Measurements from ENCODE around the gene ANO10. TPM values are rescaled to one million over a fixed set of nuclear protein-coding genes. Genes with fewer than 3 reads are reported as not detected.
A peak's percentile ranks its signal among the peaks of the same experiment; 100 is the strongest.
"Not testable (repeated sequence)": the region's sequence is repeated elsewhere in the genome, so short reads cannot be mapped to it uniquely, and the experiment has no call there.

ANO10 gene
- total RNA-seq, 1 donor from 2014 or later, result 25.1 TPM

DNA sequence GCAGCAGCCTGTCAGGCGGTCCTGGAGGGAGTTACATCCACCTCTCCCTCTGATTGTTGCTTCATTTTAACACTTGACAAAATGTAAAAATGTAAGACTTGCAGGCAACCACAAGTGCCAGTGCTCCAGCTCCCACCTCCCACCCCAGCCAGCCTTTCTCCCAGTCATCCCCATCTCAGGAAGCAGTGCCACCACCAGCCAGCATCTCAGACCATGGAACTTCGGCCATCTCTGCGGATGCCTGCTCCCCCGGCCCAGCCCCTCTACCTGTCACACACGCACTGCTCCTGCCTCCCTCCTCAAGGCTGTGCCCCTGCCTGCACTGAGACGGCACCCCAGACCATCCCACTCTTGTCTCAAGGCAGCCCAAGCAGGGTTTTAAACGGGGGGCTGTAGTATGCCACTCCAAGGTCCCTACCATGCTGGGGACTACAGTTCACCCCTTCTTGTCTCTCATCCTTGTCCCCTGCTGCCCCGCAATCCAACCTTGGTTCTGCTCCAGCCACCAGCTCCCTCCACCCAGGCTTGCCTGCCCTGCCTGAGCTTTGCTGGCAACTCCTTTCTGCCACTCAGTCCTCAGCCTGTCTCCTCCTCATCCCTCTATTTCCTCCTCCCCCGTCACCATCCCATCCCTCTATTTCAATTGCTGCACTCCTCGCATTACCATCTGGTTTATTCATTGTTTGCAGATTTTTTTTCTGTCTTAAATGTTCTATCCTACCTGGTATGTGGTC lies 249.6 kb downstream of the ANO10 start:
- DNase-seq, result no peak

DNA sequence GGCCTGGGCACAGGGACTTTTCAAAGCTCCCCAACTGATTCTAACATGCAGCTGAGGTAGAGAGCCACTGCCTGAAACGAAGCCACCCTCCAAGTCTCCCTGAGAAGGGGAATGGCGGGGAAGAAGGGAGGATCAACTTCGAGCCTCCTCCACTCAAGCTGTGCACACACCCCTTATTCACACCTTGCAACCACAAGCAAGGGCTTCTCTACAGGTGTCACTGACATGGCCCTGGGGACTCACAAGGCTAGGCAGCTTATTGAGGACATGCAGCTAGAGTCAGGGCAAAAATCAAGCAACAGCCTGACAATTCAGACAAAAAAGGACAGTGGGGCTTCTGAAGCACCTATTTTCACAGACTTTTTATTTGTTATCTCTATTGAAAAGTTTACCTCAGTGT lies 250.3 kb downstream of the ANO10 start:
- no peak for DNase-seq

DNA sequence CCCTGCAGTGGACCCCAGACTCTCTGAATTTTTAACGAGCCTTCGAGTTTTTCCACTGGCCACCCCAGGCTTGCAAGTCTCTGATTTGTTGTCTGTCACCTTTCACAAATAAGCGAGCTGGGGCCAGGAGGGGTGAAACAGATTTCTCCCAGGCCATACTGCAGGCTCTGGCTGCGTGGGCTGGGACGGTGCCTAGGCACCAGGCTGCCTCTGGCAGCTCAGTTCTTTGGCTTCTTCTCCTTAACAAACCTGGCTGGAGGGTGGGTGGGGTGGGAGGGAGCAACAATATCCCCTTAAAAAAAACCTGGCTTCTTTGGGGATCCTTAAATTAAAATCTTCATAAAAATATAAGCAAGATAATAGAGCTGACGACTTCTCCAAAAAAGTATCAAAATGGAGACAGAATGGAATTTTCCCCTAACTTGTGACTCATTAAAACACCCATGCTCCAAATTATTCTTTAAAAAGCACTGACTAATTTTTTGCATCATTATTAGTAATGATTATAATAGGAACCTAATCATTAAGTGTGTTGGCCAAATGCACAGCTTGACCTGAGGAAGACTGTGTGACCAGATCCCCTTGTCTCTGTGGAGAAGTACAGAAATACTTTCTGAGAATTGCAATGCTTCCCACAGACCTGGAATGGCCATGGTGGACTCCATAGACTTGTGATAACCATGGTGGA lies 251.4 kb downstream of the ANO10 start:
- no peak for DNase-seq

DNA sequence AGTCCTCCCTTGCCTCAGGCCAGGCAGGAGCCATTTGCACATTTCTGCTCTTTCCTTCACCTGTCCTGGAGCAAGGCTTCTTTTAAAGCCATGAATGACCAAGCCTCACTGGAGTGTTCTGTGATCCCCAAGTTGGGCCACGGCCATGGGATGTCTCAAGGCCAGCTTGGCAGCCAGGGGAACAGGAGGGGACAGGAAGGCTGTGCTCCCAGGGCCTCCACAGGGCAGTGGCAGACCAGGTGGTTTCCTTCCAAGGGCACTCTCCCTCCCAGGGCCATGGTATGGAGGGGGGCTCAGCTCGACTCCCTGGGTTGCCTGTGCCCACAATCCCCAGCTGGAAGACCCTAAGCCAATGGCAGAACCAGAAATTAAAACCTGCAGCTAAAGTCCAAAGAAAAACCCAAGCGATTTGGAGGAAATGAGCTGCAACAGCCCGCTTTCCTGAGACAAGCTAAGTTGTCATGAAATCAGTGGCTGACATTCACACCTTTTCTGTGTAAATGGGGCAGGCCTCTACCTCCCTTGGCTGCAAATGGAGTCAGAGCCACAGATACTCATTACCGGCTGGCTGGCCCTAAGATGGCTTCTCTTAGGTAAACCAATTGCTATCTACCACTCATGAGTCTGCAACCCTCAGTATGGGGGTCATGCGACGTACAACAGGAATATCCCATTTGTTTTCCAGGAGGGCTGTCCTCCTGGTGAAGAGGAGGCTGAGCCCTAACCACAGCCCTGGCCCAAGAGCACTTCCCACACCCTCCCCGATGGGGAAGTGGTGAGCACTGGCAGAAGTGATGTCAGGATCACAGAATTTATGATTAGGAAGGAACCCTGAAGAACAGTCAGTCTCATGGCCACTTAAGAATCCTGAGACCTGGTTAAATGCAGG lies 252.2 kb downstream of the ANO10 start:
- no peak for DNase-seq

DNA sequence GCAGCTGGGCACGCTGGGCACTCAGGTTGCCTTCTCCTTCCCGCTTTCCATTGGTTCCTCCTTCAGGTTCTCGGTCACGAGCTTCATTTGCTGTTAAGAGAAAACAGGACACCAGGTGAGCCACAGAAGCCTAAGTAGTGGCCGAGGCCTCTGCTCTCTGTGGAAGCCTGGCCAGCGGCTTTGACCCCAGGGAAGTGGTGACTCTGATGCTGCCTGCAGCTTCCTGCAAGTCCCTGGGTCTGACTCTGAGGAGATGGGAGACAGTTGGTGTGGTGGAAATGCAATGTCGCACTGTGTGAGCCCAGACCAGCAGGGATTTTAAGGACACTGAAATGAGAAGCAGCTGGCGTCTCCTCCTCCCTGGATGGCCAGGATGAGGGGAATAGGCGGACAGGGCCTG lies 254.9 kb downstream of the ANO10 start:
- no peak for DNase-seq

DNA sequence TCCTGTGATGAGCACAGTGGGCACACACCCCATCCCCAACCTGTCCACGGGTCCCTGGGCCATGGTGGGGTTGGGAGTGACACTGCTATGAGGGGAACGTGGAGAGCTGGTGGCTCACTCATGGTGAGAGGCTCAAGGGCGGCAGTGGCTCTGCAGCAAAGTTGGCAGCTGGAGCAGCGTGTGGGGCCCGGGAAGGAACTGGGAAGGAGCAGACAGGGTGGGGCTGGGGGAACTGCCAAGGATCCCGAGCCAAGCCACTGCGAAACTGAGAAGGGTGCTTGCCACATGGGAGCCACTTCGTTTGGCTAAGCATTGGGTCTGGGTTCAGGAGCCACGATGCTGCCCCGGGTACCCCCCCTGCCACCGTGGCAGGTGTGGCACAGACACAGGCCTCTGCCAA lies 255.3 kb downstream of the ANO10 start:
- DNase-seq, result no peak

DNA sequence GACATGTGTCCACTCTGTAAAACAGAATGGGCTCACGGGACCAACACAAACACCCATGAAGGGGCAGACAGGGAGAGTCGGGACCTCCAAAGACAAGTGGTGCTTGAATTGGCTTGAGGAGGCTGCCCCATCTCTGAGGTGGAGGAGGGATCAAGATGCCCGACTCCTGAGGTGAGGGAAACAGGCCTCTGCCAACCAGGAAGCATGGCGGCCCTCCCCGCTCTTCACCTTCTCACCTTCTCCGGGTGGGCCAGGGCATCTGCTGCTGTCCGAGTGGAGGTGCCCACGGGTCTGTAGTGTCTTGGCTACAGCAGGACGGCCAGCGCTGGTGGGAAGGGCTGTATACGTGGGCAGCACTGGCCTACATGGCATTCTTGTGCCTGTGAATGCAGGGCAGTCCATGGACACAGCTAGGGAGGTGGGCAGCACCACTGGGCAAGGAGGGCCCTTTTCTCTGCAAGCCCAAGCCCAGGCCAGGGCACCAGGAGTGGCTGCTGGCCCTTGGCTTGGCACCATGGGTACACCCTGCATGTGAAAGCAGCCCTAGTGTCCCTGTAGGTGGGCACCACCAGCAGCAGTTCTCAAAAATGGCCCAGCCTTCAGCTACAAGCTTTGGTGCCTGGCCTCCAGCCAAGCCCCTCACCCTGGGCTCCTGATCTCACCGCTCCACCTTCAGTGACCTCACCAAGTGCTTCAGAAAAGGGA lies 256.1 kb downstream of the ANO10 start:
- no peak for DNase-seq

DNA sequence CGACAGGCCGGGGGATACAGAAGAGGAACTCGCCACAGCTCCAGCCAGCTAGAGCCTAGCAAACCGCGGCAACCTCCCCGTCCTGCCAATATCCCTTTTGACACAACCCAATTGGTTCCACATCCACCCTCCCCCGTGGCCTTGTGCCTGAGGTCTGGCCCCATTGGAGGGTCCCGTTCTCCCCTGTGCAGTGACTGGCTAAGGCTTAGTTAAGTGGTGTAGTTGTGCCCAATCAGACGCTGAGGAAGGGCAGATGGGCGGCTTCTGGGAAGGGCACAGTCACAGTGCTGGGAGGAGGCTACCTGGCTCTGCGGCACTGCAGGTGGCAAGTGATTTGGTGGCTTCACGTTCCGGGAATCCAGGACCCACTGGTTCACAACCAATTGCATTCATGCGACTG lies 256.9 kb downstream of the ANO10 start:
- DNase-seq, result no peak

DNA sequence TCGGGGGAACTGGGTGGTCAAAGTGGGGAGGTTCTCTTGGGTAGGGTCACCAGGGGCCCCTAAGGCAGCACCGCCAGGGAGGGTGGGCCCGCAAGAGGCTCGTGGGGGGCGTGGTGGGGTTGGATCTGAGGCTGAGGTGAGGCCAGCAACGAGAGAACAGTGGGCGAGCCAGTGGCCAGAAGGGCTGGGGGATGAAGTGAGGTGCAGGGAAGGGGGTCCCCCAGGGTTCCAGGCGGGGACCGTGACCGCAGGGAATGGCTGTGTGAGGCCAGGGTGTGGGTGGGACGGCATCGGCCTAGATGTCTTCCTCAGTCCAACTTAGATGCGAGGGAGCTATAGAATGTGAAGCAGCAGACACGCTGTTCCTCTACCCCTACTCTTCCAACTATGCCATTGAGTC lies 257.3 kb downstream of the ANO10 start:
- DNase-seq, result no peak

DNA sequence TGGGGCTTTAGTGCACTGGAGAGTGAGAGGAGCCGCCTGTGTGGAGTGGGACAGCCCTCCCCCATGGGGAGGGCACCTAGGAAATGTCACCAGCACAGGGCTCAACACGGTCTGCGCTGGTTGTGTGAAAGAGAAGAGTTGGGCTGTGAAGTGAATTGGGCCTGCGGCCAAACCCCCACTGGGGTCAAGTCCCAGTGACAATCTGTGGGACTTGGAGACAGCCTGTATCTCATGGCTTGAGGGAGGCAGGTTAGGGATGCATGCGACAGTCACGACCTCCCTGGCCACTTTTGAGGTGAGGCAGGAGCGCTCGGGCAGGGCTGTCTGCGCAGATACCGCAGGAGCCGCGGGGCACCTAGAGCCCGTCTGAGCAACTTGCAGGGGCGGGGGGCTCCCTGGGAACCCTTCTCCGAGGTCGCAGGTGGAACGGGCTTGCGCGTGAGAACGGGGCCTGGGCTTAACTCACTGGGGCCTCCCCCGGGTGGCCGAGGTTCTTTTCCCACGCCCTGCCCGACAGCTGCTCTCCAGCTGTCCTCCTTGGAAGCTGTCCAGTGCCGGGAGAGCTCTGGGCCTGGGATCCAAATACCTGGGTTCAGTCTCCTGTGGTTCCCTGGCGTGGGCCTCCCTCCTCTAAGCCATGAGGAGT lies 258.1 kb downstream of the ANO10 start:
- DNase-seq, result peak; percentile 19

DNA sequence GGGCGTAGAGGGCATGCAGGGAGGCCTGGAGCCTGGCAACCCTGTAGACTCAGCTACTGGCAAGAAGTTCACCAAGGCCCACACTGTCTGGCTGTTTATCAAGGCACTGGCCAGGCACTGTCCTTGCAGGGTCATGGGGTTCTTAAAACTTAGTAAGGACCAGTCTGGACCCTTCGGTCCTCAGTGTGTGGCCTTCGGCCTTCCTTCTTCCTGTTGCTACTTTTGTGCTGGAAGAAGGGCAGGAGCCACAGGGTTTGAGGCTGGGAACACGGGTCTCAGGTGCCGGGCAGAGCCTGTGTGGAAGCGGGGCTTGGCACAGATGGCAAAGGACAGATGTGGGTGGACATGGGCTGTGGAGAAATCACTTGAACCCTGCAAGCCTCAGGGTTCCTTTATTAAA lies 258.9 kb downstream of the ANO10 start:
- DNase-seq, result no peak

DNA sequence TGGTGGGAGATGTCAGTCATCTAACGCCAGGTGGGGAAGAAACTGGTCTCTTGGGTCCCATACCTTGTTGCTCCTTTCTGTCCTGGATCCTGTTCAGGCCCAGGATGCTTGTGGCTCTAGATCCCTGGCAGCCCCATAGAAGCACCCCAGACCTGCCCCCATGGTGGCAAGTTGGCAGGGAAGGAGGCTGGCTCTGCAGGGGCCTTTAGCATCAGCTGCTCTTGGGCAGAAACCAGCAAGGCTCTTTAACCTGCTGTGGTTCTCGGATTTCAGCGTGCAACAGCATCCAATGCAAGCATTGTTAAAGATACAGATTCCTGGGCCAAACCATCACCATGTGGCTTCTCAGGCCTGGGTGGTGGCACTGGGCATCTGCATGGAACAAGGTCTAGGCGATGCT lies 259.6 kb downstream of the ANO10 start:
- no peak for DNase-seq

DNA sequence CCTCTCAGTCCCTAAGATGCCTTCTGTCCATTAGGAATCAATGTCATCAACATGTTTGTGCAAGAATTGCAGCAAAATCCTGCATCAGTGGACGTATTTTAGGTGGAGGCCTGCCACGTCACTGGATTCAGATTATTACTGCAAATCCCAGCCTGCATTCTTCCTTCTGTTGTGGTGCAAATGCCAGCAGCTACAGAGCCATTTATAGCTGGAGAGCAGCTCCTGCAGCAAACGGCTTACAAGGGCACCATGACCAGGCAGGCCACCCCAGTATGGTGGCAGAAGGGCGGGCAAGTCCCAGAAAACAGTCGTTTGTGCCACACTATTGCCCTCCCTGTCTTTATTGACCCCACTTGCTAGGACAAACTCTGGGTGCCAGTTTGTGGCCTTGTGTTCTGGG lies 260.7 kb downstream of the ANO10 start:
- no peak for DNase-seq

DNA sequence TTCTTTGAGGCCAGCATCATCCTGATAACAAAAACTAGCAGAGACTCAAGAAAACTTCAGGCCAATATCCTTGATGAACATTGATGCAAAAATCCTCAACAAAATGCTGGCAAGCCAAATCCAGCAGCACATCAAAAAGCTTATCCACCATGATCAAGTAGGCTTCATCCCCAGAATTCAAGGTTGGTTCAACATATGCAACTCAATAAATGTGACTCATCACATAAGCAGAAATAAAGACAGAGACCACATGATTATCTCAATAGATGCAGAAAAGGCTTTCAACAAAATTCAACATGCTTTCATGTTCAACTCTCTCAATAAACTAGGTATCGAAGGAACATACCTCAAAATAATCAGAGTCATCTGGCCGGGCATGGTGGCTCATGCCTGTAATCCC lies 265.8 kb downstream of the ANO10 start:
- DNase-seq, result not testable (repeated sequence)

DNA sequence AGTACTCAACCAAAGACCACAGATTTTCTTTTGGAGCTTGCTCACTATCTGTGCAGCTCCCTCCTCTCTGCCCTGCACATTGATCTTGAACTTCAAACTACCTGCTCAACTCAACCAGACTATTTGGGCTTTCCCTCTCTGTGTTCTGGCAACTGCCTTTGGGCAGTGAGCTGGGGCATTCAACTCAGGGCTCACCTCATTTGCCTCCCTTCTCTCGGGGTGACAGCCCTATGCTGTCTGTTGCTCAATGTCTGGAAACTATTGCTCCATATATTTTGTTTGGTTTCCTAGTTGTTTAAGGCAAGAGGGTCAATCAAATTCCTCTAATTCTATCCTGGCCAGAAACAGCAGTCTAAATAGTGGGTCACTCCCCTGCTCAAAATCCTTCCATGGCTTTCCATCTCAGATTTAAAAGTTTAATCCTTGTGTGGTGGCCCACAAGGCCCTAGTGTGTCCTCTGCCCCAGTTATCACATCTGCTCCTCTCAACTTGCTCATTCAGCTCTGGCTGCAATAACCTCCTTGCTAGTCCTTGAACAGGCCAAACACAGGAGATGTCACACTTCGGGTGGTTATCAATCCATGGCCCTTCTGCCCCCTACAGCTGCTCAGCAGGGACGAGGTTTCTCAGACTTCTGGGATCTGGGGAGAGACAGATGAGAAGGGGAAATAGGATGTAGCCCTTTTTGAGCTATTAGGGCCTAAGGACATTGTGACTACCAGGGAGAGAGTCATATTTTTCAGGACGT lies 267.7 kb downstream of the ANO10 start:
- no peak for DNase-seq

DNA sequence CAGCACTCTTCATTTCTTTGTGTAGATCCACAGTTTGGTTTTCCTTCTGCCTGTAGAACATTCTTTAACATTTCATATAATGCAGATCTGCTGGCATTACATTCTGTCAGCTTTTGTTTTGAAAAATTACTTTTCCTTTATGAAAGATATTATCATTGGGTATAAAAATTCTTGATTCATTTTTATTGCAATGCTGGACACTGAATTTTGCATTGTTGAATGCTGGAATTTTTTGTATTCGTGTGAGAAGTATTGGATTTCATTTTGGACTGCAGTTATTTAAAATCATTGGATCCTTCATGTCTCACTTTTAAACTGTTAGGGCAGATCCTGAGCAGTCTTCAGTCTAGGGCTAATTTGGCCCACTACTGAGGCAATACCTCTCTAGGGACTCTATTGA lies 268.4 kb downstream of the ANO10 start:
- no peak for DNase-seq

DNA sequence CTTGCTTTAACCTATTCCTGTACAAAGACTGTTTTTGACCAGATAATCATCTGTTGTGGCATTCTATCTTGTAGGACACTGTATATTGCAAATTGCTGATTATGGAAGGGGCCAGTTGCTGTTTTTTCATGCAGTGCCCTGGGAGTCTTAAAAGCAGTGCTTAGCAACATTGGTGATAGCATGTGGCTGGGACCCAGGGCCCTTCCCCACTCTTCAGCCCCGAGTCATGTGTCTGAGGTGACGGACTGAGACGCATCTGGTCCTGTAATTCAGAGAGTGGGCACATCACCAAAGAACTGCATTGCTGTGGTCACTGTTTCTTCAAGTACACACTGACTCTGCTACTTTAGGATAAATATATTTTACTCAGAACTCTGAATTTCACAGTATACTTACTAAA lies 272.1 kb downstream of the ANO10 start:
- no peak for DNase-seq

DNA sequence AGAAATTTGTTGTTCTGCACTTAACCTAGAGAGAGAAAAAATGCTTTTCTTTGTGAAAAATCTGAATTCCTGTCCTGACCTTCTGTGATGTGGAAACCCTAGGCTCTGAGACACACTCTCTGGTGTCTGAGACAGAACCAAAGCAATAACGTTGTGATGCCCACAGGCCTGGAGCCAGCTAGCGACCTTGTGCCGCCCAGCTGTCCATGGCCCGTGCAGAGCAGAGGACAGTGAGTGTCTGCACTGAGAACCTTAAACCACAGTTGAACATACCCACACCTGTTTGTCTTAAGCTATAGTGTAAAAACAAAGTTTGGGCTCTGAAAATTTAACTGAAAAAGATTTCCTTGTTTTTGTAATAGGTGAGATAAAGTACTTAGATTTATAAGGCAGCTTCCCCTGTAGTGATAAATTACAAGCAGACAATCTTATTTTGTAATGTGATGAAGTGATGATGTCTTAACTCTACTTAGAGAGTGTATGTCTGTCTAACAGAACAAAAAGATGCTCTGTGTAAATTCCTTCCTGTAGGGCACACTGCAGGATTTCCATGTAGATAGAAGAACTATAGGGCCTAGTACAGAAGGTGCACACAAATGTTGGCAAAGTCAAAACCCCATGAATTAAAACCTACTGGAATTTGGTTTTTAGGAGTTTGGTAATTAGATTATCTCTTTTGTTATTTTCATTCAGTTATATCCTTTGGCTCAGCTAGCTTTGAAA lies 272.8 kb downstream of the ANO10 start:
- DNase-seq, result no peak

DNA sequence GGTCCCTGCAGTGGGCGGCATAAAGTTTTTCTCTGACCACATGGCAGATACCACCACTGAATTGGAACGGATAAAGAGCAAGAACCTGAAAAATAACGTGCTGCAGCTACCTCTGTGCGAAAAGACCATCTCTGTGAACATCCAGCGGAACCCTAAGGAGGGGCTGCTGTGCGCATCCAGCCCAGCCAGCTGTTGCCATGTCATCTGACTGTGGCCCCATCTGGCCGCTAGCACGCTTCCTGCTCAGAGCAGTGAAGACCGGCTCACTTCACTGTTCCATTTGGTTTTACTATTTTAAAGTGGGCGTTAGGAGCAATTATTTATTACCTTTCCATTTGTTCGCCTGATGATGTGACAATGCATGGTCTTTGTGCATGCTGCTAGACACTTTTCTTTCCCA lies 273.5 kb downstream of the ANO10 start:
- DNase-seq, result no peak

DNA sequence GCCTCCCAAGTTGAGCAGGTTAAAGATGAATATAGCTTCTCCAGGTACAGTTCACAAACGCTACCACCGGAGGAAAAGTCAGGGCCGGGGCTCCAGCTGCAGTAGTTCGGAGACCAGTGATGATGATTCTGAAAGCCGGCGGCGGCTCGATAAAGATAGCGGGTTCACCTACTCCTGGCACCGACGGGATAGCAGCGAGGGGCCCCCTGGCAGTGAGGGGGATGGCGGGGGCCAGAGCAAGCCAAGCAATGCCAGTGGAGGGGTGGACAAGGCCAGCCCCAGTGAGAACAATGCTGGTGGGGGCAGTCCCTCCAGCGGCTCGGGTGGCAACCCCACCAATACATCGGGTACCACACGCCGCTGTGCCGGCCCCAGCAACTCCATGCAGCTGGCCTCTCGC lies 274.0 kb downstream of the ANO10 start:
- no peak for DNase-seq

Measured in skin of body (tissue), 2 donors.